LNCAP (cell line): ENCODE data around the gene NT5C3B.

Experiments
- CTCF ChIP-seq: fragments of 450-650 bp; IDR thresholded peaks from 2 replicates; pipeline ENCODE4 v1.5.1; 2017; ENCODE audit warnings: mild to moderate bottlenecking

The NT5C3B gene

GRCh38 chr17:41860254-41860931 lies 24.4 kb upstream of the NT5C3B start:
- no peak for TF ChIP-seq CTCF

GRCh38 chr17:41849251-41849990 lies 13.4 kb upstream of the NT5C3B start:
- no peak for TF ChIP-seq CTCF

- TF ChIP-seq CTCF: no peak
Measured at GRCh38 chr17:41848788-41849187, 12.8 kb upstream of the NT5C3B start.

- TF ChIP-seq CTCF: no peak
Measured at GRCh38 chr17:41844971-41845370, 8.9 kb upstream of the NT5C3B start.

- no peak for TF ChIP-seq CTCF
Measured at GRCh38 chr17:41837761-41838538, 1.9 kb upstream of the NT5C3B start, which contains the start of gene KLHL10. Gene KLHL10 (plus strand): TSS chr17:41837825. CDS start chr17:41837933, 108 bp downstream.

GRCh38 chr17:41836550-41837196 lies 641 bp upstream of the NT5C3B start:
- TF ChIP-seq CTCF: no peak

GRCh38 chr17:41835214-41835799 lies 725 bp downstream of the NT5C3B start:
- no peak for TF ChIP-seq CTCF
